Stimulated activated CD8-positive, alpha-beta memory T cell treated with anti-CD3 and anti-CD28 coated beads, Interleukin-12 subunit alpha, Interleukin-12 subunit beta, amount 100 ng/mL, for 4 hours (primary cell): Measurements from ENCODE around the gene PLEKHG3.

Experiments used
- DNase-seq: peaks from one replicate; pipeline ENCODE4 v3.0.0-alpha.2; 2020; ENCODE audit warnings: low read depth

PLEKHG3 gene

DNA sequence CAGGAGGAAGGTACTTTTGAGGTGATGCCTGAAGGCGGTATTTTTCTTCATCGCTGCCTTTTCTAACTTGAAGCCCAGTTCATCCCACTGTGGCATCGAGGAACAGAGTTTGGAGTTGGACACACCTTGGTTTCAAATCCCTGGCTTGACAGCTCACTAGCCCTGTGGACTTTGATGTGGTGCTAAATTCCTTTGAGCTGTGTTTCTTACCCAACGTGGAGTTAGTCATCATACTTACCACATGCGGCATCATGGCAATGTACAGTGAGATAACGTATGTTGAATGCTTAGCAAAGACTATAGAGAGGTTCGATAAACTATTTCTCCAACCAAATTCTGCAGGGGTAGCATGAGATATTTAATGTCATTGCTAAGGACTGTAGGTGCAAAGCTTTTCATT is 3.4 kb downstream of the PLEKHG3 start:
- no peak for DNase-seq

DNA sequence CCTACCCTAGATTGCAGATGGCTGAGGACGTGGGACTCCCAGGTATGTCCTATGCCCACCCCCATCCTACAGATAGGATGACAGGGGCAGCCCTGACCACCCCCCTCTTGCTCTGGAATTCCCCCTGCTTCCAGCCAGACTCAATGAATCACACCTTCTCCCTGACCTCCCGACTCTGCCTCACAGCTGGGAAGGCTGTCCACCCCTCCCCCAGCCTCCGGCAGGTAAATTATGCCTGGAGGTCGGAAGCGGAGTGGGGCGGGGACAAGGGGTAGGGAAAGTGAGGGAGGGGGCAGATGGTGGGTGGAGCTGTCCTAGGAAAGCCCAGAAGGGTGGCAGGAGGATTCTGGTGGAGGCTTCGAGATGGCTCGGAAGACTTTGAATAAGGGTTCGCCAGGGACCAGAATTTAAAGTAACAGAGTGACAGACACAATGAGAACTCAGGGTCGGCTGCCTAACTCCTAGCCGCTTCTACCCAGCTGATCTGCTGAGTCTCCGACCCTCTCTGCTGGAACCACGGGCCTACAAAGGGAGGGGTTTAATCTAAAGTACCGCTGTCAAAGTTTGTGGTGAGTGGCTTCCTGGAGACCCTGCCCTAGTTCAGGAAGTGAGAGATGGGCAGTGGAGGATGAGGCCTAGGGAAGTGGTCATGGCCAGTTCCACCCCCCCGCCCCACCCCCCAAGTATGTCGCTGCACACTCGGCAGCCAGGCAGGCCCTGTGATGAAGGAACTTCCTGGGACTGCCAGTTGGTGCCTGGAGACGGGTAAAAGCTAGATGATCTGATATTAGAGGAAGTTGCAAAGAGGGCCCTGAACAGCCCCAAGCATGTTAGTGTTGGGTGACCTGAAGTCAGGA is 4.2 kb downstream of the PLEKHG3 start:
- no peak for DNase-seq

DNA sequence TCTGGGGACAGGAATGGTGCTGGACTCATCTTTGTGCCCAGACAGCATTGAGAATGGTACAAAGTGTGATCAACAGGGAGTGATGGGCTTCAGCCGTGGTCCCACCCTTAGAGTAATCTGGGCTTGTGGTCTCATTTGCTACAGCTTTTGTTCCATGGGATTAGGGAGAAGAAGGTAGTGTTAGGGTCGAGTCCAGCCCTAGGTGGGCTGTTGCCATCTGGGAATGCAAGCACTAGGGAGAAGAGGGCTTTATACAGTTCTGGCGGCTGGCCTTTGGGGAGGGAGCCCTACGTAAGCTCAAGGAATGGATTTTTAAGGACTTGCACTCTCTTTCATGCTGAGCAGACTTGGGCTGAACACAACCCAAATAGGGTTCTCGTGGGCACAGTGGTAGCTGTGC is 4.9 kb downstream of the PLEKHG3 start:
- no peak for DNase-seq

DNA sequence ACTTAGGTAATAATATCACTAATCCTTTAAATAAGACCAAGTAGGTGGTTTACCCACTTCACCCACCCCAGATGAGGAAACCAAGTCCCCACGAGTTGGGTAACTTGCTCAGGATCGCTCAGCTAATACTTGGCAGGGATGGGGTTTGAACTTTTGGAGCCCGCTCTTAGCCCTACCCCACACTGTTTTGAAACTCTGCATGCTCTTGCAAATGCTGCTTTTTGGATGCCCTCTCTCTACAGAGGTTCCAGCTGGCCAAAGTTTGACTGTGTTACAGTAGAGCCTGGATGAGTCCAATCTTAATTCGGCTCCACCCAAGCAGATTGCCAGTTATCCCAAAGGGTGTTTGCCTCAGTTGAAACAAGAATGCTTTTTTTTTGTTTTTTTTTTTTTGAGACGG is 6.8 kb downstream of the PLEKHG3 start:
- DNase-seq, result no peak

DNA sequence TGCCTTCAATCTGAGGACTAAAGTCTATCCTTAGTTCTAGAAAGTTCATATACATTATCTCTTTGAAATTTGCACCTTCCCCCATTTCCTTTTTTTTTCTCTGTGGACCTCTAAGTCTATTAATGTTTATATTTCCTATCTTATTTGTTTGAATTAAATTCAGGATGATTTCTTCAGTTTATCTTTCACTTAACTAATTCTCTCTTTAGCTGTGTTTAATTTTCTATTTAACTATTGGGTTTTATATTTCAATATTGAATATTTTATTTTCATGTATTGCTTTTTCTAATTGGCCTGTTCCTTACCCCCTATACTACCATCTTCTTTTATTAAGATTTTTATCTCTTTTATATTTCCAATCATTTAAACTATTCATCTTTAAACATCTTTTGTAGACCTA is 9.5 kb downstream of the PLEKHG3 start:
- DNase-seq, result no peak

DNA sequence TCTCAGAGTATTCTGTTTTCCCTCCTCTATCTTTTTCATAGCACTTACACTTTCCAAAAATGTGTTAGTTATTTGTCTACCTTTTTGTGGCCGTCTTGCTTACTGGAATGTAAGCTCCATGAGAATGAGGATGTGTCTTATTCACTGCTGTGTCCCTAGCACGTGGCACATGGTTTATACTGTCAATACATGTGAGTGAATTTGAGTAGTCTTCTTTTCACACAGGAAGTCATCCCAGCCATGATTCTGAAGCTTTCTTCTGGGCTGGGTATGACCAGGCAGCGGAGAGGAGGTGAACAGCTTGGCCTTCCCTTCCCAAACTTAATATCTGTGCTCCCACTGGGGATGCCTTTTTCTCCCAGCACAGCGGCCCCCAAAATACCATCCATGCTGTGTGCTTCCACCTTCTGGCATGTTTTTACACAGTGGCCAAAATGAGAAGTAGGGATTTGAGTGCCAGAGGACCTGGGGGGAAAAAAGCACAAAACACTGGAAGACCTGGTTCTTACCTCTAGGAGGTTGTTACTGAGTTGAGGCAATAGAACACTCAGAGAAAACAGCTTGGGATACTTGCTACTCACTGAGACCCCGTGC is 10.3 kb downstream of the PLEKHG3 start:
- no peak for DNase-seq

DNA sequence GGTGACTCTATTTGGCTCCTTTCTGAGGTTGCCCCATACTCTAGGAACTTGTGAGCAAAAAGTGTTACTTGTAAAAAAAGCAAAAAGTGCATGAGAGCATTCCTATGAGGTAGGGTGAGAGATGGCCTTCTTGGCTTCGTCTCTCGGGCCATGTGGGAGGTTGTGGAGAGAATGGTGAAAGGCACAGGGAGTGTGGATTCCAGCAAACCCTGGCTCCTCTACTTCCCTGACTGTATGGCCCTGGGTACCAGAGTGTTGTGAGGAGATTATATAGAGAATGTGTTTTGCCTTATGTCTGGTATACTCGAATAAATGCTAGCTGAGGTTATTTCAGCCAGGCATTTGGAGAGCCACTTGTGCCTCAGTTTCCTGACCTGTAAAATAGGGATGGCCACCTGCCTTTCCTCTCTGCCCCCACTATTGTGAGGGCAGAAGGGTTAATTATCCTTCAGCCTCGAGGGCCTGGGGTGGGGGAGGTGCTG is 11.0 kb downstream of the PLEKHG3 start:
- DNase-seq, result no peak

DNA sequence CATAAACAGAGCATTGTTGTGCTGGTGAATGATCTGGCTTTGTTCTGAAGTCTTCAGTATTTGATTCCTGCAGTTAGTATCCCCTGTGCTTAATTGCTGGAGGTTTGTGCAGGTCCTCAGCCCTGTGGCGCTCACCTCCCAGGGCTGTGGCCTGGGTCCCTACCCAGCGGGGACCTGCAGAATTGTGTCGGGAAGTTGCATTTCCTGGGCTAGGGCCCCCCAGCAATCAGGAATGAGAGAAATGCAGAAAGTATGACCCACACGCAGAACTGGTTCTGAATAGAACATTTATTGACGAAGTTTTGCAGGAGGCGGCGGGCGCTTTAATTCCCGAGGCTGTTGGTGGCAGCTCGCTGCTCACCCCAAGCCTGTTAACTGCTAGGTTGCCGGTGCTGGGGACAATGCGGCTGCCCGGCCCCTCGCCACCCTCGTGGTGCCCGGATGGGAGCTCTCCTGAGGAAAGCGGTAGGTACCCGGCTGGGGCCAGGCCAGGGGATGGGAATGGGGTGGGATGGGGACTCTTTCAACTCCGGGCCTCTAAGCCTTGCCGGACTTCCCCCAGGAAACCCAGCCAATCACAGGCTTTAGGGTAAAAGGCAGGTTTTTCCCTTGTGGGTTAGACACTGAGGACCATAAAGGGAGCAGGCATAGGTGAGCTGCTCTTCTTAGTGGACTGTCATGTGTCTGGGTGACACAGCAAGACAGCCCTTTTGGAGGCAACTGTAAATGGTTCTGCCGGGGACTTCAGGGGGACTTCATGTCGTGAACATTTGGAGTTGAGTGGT is 11.6 kb downstream of the PLEKHG3 start:
- DNase-seq, result no peak

DNA sequence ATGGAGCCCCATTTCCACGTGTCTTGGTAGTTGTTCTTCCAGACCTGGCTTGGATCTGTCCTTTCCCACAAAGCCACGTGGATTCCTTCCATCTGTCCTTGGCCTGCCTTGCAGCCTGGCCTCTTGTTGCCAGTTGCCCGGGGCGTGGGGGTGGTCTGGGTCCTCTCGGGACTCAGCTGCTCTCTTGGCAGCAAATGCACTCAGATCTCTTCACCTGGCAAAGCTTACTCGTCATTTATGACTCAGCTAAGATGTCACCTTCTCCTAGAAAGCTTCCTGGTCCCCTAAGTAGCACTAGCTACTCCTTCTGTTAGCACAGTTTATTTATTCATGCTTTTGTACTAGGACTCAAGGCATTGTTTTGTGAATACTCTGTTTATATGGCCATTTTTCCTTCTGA is 13.6 kb downstream of the PLEKHG3 start:
- no peak for DNase-seq

DNA sequence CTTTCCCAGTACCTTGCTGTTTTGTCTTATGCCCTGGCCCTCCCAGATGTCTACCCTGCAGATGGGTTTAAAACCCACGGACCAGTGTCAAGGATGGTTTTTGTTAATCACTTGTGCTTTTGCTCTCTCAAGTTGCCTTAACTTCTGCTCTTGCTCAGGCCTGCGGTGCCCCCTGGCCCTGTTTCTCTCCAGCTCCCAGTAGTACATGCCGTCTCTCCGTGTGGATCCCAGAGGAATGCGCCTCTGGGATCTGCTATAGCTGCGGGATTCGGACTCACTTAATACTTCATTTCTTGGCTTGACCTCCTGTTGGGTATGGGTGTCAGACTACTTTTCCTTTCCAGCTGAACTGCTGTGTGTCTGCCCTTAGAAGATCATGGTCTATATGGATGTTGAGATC is 14.5 kb downstream of the PLEKHG3 start:
- no peak for DNase-seq

DNA sequence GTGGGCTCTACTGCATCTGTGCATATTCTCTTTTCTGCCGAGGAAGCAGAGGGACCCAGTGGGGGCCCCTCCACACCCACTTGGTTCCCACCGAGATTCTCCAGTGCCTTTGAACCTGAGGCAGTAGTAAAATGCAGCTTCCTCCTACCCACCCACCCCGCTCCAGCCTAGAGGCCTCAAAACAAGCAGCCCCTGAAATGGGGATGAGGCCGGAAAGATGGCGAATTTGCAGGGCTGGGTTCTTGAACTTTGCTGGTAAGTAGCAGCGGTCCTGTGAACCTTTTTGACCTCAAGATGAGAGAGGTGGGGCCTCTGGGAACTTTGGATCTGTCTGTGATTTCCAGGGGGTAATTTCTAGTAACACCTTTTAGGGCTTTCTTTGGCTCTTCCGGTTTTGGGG is 15.4 kb downstream of the PLEKHG3 start:
- no peak for DNase-seq

DNA sequence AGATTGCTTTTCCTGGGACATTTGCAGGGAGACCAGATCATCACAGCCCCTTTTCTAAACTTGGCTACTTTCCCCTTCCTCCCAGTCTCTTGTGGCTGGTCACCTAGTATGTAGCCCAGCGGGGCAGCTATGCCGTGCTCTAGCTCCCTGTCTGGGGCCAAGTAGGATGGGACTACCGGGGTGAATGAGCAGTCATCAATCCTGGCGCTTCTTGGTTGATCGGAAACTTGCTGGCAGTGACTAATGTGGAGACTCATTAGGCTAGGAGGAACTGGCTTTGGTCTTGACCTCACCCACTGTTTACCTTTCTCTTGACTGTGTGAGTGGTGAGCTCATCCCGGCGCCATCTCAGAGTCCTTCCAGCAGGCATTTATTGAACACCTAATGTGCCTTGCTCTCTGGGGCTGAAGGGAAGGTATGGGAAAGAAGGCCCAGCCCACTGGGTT is 15.9 kb downstream of the PLEKHG3 start:
- DNase-seq, result no peak

DNA sequence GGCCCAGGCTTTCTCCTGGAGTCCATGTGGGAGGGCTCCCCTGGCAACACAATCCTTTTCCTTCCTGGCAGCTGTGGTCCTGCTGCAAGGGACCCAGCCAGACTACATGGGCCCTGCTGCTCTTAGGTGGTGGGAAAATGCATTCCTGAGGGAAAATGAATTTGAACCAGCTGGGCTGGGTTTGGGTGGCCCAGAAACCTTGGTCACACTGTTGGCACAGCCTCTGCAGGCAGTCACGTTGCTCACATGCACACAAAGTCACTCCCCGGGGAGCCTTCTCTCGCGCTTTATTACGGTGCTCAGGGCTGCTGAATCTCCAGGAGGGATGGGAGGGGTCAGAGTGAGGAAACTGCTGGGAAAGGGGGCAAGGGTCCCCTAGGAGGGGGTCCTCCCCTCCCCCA is 17.2 kb downstream of the PLEKHG3 start:
- DNase-seq, result no peak

DNA sequence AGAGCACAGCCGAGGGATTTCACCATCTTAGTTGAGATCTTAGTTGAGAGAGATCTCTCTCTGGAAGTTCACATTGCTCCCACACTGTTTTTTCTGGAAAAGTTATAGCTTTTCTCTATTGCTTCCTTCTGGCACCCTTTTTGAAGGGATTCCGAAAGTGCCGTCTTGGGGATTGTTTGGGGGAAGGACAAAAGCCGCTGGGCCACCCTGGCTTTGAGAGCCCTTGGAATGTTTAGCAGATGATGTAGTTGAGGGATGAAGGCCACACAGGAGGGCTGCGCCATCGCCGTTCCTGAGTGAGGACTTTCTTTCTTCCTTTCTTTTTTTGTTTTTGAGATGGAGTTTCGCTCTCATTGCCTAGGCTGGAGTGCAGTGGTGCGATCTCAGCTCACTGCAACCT is 17.7 kb downstream of the PLEKHG3 start:
- no peak for DNase-seq

DNA sequence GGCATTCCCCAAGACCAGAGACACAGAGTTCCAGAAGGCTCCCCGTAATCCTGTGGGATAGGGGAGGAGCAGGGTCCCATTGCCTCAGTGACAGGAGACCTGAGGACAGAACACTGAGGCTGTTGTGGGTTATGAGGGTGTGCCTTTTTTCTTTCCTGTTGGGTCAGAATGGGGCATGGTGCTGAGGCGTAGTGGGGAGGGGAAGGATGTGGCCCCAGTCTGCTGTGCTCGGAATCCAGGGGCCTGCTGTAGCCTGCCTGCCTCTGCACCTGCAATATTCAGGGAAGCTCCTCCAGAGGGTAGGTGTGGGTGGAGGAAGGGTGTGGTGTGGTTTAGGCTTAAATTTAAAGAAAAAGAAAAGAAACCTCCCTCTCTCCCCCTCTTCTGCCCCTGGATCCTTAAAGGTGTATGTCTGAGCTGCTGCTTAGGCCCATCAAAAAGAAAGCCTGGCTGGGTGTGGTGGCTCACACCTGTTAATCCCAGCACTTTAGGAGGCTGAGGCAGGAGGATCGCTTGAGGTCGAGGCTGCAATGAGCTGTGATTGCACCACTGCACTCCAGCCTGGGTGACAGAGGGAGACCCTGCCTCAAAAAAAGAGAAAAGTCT is 18.7 kb downstream of the PLEKHG3 start:
- no peak for DNase-seq

DNA sequence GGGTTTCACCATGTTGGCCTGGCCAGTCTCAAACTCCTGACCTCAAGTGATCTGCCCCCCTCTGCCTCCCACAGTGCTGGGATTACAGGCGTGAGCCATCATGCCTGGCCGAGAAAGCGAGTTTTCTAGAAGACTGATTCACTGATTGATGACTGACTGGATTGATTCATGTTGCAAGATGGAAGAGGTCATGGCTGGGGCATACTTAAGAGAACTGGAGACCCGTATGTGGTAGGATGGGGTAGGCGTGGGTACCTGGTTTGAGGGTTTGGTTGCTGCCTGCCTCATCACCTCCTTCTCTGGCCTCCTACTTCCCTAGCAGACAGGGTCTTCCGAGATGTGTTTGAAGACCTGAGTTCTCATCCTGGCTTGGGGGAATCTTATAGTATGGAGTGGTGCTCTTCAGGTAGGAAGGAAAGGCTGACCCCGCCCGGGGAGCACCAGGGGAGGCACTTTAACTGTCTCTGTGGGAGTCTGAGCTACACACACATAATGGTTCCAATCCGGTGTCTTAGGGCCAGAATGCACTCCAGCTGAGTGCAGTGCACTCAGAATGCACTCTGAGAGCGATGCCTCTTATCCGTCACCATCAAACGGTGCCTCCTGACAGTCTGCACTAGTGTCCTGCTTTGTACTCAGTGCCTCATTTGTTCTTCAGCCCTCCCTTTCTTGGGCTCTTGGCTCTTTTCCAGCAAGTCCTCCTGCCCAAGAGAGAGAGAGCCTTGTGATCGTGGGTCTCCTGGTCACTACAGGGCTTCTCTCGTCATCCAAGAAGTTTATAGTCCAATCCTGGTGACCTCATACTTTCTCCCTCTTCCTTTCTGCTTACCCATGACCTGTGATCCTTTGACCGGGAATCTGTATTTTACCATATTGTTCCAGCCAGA is 19.7 kb downstream of the PLEKHG3 start:
- no peak for DNase-seq

DNA sequence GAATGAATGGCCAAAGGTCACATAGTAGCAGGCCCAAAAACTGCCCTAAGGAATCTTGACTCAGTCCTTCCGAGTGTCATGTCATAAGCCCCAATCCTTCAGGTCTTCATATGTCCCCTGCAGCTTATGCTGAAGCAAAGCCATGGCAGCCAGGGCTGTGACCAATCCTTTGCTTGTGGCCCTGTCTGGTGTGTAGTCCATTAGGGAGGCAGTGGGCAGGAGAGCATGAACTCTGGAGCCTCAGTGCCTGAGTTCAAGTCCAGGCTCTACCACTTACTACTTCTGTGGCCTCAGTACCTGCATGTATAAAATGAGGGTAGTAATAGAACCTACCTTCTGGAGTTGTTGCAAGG is 20.3 kb downstream of the PLEKHG3 start:
- no peak for DNase-seq

DNA sequence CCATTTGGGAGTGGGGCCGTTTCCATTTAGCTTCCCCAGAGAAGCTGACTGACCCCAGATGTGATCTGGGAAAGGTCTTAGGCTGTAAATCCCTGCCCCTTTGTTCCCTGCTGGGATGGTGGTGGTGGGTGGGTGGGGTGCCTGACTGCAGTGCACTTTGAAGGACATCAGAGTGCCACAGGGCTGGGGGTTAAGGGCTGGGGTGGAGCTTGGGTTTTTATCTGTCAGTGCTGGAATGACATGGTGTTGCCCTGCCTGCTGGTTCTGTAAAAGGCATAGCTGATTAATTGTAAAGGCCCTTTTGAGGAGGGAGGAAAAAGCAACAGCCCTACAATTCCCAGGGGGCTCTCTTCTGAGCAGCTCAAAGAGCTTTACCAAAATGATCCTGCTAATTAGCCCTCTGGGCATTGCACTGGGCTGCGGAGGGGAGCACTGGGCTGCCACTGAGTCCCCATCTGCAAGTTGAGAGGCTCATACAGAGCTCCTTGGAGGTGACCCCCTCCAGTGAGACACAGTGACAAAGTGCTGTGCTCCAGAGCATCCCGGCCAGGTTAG is 21.1 kb downstream of the PLEKHG3 start:
- no peak for DNase-seq

DNA sequence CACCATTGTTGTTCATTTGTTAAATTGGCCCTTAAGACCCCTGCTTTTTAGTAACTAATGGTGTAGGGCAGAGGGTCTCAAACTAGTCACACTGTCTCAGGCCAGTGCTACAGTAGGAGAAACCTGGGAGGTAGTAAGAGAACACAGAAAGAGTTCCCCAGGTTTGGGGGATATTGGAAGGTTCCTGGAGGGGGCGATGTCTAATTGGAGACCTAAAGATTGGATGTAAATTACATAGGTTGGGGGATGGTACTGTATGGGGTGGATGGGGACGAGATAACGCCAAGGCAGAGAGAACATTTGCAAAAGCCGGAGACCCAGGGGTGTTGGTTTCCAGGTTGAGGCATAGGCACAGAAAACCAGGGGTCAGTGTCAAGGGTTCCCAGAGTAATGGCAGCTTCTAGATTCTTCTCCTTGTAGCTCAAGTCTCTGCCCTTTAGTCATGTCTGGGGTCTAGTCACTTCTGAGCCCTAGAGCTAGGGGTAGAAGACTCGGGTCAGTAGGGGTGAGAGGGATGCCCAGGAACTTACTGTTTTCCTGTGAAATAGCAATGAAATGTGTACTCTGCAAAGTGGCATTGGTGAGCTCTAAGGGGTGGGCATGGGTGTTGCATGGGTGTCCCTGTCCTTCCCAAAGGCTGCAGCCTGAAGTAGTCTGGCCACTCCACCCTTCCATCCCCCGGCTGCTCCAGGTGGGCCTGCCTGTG is 21.8 kb downstream of the PLEKHG3 start:
- no peak for DNase-seq

DNA sequence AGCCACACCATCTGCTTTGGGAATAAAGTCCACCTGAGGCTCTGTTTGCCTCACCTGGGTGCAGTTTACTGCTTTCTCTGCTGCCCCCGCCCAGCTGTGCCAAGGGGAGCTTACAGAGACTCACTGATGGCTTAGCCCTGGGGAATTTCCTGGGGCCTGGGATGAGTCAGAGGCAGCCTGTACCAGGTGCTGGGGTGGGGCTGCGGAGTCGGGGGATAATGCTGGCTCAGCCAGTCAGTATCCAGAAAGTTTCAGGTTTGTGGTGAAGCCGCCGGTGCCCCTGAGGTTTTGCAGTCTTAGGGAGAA is 22.3 kb downstream of the PLEKHG3 start:
- DNase-seq, result no peak

DNA sequence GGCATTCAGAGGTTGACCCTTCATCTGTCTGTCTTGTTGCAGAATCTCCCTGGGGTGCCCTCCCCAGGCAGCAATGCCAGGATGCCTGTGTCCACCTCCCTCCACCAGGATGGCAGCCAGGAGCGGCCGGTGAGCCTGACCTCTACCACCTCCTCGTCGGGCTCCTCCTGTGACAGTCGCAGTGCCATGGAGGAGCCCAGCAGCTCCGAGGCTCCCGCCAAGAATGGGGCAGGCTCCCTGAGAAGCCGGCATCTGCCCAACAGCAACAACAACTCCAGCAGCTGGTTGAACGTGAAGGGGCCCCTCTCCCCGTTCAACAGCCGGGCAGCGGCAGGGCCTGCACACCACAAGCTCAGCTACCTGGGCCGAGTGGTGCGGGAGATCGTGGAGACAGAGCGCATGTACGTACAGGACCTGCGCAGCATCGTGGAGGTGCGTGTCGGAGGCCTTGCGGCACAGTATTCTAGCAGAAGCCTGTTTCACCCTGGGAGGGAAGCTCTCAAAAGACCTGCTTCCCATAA is 23.4 kb downstream of the PLEKHG3 start:
- no peak for DNase-seq
